ENCODE results near the gene MED10. TPM values are rescaled to one million over a fixed set of nuclear protein-coding genes. Genes with fewer than 3 reads are reported as not detected.

Gene MED10
- total RNA-seq, 1 donor from 2014 or later: 34.6 TPM

DNA sequence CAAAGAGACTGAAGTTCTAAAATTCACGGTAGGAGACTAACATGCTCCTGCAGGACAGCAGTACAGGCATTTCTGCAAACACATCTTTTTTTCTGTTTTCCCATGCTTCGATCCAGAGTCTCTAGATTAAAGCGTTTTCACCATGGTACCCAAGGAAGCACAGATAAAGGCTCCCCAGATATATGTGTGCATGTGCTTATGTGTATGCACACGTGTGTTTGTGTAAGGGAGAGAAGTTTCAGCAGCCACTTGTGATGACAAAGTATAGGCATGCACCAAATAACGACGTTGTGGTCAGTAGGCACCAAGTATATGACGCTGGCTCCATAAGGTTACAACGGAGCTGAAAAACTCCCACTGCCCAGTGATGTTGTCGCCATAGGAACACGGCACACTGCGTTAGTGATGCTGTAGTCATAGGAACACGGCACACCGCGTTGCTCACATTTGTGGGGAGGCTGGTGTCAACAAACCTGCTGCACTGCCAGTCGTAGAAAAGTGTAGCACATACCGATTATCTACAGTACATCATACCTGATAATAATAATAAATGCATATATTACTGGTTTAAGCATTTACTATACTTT is 21.7 kb downstream of the MED10 start:
- no peak overlapping the region for H3K4me3 Mint-ChIP-seq (ENCODE audit: unreplicated experiment)
- no peak overlapping the region for H3K27ac Mint-ChIP-seq (ENCODE audit: unreplicated experiment)
- H3K36me3 Mint-ChIP-seq (ENCODE audit: low read depth): no peaks in the 10 kb centered on the region
- peaks cover 4% of the 10 kb centered on the region for H3K9me3 Mint-ChIP-seq (ENCODE audit: low read depth)
- TF ChIP-seq, protein P1, sequence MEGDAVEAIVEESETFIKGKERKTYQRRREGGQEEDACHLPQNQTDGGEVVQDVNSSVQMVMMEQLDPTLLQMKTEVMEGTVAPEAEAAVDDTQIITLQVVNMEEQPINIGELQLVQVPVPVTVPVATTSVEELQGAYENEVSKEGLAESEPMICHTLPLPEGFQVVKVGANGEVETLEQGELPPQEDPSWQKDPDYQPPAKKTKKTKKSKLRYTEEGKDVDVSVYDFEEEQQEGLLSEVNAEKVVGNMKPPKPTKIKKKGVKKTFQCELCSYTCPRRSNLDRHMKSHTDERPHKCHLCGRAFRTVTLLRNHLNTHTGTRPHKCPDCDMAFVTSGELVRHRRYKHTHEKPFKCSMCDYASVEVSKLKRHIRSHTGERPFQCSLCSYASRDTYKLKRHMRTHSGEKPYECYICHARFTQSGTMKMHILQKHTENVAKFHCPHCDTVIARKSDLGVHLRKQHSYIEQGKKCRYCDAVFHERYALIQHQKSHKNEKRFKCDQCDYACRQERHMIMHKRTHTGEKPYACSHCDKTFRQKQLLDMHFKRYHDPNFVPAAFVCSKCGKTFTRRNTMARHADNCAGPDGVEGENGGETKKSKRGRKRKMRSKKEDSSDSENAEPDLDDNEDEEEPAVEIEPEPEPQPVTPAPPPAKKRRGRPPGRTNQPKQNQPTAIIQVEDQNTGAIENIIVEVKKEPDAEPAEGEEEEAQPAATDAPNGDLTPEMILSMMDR (IDR thresholded peaks at IDR 0.05): no peak
- no peak for DNase-seq (ENCODE audit: low spot score)
- H3K4me1 Mint-ChIP-seq (ENCODE audit: low read depth): no peaks in the 10 kb centered on the region
- peaks cover 12% of the 10 kb centered on the region for H3K27me3 Mint-ChIP-seq (ENCODE audit: low read depth)

DNA sequence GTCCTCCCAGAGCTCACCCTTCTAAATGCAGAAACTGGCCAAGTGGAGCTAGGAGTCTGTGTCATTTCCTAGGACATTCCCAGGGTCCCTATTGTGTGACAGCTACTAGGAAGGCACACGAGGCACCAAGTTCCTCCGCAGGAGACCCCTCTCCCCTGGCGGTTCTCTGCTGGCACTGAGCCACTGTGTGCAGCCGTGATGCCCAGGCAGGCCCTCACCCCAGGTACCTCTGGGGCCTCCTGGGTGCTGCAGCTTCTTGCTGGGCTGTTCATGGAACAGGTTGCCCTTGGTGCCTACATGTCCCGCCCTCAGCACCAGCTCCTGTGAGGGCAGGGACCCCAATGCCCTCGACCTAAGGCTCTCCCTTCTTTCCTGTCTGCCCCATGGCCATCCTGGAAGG is 23.1 kb downstream of the MED10 start:
- H3K9me3 Mint-ChIP-seq (ENCODE audit: low read depth): peaks cover 4% of the 10 kb centered on the region
- H3K27ac Mint-ChIP-seq (ENCODE audit: unreplicated experiment): no peak overlapping the region
- H3K4me1 Mint-ChIP-seq (ENCODE audit: low read depth): no peaks in the 10 kb centered on the region
- DNase-seq (ENCODE audit: low spot score): no peak
- H3K36me3 Mint-ChIP-seq (ENCODE audit: low read depth): no peaks in the 10 kb centered on the region
- TF ChIP-seq, protein P1 (IDR thresholded peaks at IDR 0.05): no peak
- peaks cover 18% of the 10 kb centered on the region for H3K27me3 Mint-ChIP-seq (ENCODE audit: low read depth)
- H3K4me3 Mint-ChIP-seq (ENCODE audit: unreplicated experiment): no peak overlapping the region

DNA sequence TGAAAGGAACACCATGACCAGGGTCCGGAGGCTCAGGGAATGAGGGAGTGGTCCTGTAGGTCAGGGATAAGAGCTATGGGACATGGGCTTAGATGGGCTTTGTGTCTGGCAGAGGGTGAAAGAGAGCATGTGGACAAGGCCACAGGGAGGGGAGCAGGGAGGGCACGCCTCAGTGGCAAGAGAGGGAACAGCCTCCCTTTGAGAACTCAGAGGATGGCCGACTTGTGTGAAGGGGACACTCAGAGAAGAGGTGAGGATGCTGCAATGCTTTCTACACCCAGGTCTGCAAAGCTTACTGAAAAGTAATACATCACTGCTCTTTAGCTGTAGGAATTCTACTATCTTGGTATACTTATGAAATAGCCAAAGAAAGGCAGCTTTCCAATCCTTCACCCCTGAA is 23.5 kb downstream of the MED10 start:
- Mint-ChIP-seq H3K4me3 (ENCODE audit: unreplicated experiment) (no peak overlapping the region), H3K36me3 (ENCODE audit: low read depth) (no peaks in the 10 kb centered on the region), H3K9me3 (ENCODE audit: low read depth) (peaks cover 4% of the 10 kb centered on the region), H3K27ac (ENCODE audit: unreplicated experiment) (no peak overlapping the region), H3K4me1 (ENCODE audit: low read depth) (no peaks in the 10 kb centered on the region), H3K27me3 (ENCODE audit: low read depth) (peaks cover 18% of the 10 kb centered on the region)
- TF ChIP-seq, protein P1 (IDR thresholded peaks at IDR 0.05): no peak
- DNase-seq (ENCODE audit: low spot score): no peak

DNA sequence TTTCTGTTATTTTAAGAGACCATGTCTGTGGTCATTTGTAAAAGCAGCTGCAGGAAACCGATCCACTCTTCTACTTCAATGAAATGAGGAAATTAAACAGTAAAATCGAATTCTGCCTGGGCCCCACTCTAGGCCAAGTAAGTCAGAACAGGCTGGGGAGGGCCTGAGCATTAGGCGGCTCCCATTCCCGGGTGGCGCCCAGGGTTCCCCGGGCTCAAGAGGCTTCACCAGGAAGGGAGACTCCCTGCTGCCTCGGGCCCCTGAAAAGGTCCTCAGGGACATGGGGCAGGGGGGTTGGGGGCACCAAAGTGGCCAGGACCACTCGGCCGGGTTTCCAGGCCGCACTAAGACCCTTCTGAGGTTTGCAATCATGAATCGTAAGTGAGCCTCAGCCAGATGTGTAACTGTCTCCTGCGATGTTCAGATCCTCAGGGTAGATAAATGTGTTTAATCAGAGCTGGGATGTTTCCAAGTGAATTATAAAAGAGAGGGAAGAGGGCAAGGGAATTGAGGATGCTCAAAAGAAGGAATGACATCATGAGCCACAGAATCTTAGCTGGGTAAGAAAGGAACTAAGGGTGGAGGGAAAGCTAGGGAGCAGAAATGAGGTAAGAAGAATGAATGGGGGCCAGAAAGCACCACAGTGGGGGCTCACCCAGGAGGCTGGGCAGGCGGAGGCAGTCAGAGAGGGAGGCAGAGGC is 24.6 kb downstream of the MED10 start:
- peaks cover 18% of the 10 kb centered on the region for H3K27me3 Mint-ChIP-seq (ENCODE audit: low read depth)
- no peaks in the 10 kb centered on the region for H3K36me3 Mint-ChIP-seq (ENCODE audit: low read depth)
- TF ChIP-seq, protein P1 (IDR thresholded peaks at IDR 0.05): no peak
- H3K4me3 Mint-ChIP-seq (ENCODE audit: unreplicated experiment): no peak overlapping the region
- H3K4me1 Mint-ChIP-seq (ENCODE audit: low read depth): no peaks in the 10 kb centered on the region
- peaks cover 4% of the 10 kb centered on the region for H3K9me3 Mint-ChIP-seq (ENCODE audit: low read depth)
- no peak overlapping the region for H3K27ac Mint-ChIP-seq (ENCODE audit: unreplicated experiment)
- DNase-seq (ENCODE audit: low spot score): no peak

DNA sequence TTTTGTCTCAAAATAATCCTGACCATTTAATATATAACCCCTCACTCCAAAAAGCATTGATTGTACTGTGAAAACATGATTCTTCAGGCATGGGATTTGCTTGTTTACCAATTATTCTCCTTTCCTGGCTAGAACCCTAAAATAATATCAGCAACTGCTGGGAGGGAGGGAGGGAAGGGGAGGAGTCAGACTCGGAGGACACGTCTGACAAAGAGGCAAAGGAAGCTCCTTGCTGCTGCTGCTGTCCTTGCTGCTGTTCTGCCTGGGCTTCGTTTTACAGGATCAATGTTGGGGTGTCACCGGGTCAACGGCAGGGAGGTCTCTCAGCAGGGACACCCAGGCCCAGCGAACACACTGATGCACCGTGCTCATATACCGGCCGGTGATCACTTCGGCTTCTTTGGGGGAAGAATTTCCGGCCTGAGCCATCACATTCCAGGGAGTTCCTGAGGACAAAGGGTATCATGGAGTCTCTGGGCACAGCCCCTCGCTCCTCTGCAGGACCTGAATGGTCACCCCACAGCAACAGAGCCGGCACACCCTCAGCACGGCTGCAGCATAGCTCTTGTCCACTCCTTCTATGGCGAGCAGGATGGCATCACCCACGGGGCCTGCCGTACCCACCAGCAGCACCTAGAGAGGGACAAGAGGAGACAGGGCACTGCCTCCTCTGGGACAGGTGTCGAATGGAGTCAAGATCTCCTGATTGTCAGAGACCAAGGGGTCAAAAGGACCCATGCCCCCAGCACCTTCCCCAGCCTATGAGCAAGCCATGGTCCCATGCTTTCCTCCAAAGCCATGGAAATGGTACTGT is 27.9 kb downstream of the MED10 start:
- Mint-ChIP-seq H3K4me1 (ENCODE audit: low read depth) (no peaks in the 10 kb centered on the region), H3K27me3 (ENCODE audit: low read depth) (peaks cover 15% of the 10 kb centered on the region), H3K9me3 (ENCODE audit: low read depth) (peaks cover 4% of the 10 kb centered on the region), H3K27ac (ENCODE audit: unreplicated experiment) (no peak overlapping the region), H3K36me3 (ENCODE audit: low read depth) (no peaks in the 10 kb centered on the region), H3K4me3 (ENCODE audit: unreplicated experiment) (no peak overlapping the region)
- TF ChIP-seq, protein P1 (IDR thresholded peaks at IDR 0.05): no peak
- no peak for DNase-seq (ENCODE audit: low spot score)
